NT2/D1 (cell line): ENCODE data around the gene PARP3.

ENCODE experiments used
- SUZ12 ChIP-seq: IDR thresholded peaks from 2 replicates; pipeline ENCODE4 v1.6.1; 2011; ENCODE audit not compliant: insufficient read length, insufficient read depth; ENCODE audit errors: extremely low read depth
- YY1 ChIP-seq: IDR thresholded peaks from 2 replicates; pipeline ENCODE4 v1.6.1; 2011; ENCODE audit not compliant: insufficient read length, insufficient read depth
- ZNF274 ChIP-seq: IDR thresholded peaks from 2 replicates; pipeline ENCODE4 v1.6.1; 2011; ENCODE audit warnings: mild to moderate bottlenecking, low read depth, low read length

GRCh38 chr3:51948016-51948580 lies 5.9 kb downstream of the PARP3 start:
- TF ChIP-seq ZNF274 (no peak), SUZ12 (no peak), YY1 (no peak)
